GM12801 (cell line): ENCODE measurements around the gene PDP2.

Source experiments
- TF ChIP-seq, protein P1 (sequence below): IDR thresholded peaks from one replicate; pipeline ENCODE4 v1.5.1; 2011; ENCODE audit warnings: control low read depth; ENCODE audit not compliant: insufficient read length; ENCODE audit errors: extremely low read depth

The PDP2 gene

DNA sequence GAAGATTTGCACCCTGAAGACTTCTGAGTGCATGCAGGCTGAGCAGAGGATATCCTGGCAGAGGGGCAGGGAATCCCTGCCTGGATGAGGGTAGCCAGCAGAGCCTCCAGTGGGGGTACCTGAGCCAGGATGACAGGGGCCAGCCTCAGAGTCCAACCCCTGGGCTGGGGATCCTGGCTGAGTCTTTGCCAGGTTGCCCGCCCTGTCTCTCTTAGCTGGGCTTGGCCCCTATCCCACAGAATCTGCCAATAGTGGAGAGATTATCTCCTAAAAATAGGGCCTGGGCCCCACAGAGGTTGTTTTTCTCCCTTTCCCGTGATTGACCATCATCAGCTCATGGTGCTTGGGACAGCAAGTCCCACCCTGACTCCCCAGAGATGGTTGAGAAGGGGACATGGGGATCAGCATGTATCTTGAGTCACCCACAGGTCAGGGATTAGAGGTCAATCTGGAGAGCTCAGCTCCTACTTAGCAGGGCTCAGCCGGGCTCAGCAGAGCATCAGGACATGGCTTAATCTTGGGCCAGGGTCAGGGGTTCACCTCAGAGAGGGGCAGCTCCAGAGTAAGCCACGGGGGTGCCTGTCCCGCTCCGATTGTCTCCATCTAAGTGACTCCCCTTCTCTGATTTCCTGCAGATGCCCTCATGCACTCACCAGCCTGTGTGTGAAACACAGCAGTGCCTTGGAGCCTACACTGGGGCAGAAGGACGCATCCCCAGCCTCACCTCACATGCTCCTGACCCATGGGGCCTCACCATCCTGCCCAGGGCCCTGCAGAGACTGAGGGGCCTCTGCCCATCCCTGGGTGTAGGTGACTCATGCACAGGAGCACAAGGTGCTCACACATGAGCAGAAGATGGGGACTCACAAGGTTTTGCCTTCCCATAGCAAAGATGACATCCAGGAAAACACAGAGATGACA is 26.9 kb downstream of the PDP2 start:
- TF ChIP-seq, protein P1, sequence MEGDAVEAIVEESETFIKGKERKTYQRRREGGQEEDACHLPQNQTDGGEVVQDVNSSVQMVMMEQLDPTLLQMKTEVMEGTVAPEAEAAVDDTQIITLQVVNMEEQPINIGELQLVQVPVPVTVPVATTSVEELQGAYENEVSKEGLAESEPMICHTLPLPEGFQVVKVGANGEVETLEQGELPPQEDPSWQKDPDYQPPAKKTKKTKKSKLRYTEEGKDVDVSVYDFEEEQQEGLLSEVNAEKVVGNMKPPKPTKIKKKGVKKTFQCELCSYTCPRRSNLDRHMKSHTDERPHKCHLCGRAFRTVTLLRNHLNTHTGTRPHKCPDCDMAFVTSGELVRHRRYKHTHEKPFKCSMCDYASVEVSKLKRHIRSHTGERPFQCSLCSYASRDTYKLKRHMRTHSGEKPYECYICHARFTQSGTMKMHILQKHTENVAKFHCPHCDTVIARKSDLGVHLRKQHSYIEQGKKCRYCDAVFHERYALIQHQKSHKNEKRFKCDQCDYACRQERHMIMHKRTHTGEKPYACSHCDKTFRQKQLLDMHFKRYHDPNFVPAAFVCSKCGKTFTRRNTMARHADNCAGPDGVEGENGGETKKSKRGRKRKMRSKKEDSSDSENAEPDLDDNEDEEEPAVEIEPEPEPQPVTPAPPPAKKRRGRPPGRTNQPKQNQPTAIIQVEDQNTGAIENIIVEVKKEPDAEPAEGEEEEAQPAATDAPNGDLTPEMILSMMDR, result no peak

- TF ChIP-seq, protein P1, result no peak
Observed at GRCh38 chr16:66908116-66908515, 27.8 kb downstream of the PDP2 start.

GRCh38 chr16:66908762-66909559 is 28.6 kb downstream of the PDP2 start:
- TF ChIP-seq, protein P1, result no peak

DNA sequence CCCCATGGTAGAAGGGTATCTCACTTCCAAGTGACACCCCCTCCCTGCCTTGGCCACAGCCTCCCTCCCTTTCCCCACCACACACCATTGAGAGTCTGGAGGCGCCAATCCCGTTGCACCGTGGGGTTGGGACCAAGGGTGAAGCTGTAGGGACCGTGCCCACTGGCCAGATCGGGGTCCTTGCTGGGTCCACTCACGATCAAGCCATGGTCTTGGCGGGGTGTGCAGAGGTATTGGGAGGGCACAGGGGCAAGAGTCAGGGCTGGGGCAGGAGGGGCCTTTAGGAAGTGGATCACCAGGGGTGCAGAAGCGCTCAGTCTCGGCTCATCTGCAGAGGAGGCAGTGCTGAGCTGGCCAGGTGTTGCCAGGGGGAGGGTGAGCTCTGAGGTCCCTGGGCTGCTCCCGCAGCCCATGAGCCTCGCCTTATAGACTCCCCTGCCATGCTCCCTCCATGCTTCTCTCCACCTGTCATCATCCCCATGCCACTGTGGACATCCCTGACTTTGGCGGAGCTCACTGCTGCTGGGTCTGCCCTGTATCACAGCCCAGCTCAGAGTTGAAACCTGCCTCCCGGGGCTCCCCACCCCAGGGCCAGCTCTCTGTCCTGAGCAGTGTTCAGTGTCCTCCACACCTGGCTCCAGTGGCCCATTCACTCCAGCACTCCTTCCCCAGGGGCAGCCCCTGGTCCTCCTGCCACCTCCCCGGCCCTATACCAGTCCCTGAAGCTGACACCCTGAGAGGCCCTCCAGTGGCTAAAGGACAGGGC is 30.0 kb downstream of the PDP2 start:
- TF ChIP-seq, protein P1, result no peak

DNA sequence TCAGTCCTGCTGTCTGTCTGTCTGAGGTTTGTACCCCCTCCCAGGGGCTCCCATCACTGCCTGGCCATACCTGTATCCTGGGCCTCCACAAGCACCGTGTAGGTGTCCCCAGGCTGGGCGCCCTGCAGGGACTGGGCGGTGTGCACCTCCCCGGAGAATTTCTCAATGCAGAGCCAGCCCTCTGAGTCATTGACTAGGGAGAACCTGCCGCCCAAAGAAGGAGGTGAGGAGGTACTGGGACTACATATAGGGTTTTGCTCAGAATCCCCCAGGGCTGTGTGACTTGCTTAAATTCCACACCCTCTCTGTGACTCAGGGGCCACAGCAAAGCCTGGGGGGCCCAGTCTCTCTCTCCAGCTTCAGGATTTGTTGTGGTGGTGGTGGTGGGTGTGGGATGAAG is 30.8 kb downstream of the PDP2 start:
- TF ChIP-seq, protein P1, result no peak

DNA sequence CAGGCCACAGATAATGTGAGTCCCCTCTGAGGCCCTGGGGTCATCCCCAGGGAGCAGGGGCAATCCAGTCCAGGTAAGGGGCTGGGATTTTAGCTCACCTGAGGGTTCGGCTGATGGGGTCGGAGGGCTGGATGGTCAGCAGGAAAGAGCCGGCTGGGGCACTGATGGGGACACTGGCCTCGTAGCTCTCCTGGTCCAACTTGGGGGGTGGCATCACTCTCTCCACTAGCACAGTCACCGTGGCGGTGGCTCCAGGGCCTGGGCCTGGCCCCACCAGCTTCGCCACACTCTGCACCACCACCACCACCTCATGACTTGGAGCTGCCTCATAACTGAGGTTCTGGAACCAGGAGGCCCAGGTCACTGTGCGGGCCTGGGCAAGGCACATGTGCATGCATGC is 31.5 kb downstream of the PDP2 start:
- TF ChIP-seq, protein P1, result no peak

DNA sequence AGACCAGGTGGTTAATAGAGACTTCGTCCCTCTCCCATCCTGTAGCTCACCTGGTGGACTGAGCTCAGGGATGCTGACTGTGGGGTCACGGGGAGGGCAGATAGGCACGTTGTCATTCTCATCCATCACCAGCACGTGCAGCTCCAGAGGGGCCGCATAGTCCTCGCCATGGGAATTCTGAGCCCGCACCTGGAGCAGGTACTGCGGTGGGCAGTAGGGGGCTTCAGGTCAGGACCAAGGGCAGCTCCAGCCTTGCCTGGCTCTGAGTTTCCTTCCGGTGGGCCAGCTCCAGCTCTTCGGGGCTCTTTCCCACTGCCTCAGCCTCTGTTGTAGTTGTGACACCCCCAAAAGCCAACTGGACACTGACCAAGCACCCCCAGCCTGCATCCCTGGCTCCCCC is 32.8 kb downstream of the PDP2 start:
- TF ChIP-seq, protein P1, result no peak
